H1 (cell line): Measurements from ENCODE around the gene FBXO30. TPM values are rescaled to one million over a fixed set of nuclear protein-coding genes. Genes with fewer than 3 reads are reported as not detected.

ENCODE experiments used
- CTCF ChIA-PET: fragments of 300-600 bp; sonication (Branson Sonifier 250); formaldehyde crosslinking; loops from one replicate; lab custom pipeline; 2021; ENCODE audit not compliant: partially characterized antibody; lab: Charles Lee
- POLR2A ChIA-PET: fragments of 300-600 bp; sonication (Branson Sonifier 250); formaldehyde crosslinking; loops from one replicate; lab custom pipeline; 2021; ENCODE audit warnings: inconsistent platforms; ENCODE audit not compliant: partially characterized antibody; lab: Charles Lee
- DNase-seq, 2 experiments: peaks; one replicate each; pipeline versions ENCODE4 v3.0.0 to v3.0.0-alpha.2; 2010 to 2022; ENCODE audit warnings: low spot score in 2 of 2, low read depth in 1 of 2, mixed read lengths in 1 of 2
- FAIRE-seq: peaks from 2 replicates; lab custom pipeline; 2011; peaks lifted over from hg19 to GRCh38; lab: Jason Lieb, UNC
- H2AFZ ChIP-seq: 2 replicates; pipeline ENCODE4 v1.8.1; 2012; ENCODE audit warnings: low read length, inconsistent platforms
- H2AK5ac ChIP-seq: 2 replicates; pipeline ENCODE4 v1.6.1; 2013; ENCODE audit warnings: low read depth, low read length
- H2BK120ac ChIP-seq: replicated peaks from 2 replicates; pipeline ENCODE3; 2013; ENCODE audit warnings: low read depth, low read length, inconsistent platforms
- H2BK12ac ChIP-seq: 2 replicates; pipeline ENCODE4 v1.6.1; 2013; ENCODE audit warnings: low read depth, low read length
- H2BK15ac ChIP-seq: 2 replicates; pipeline ENCODE4 v1.6.1; 2013; ENCODE audit warnings: low read length
- H2BK20ac ChIP-seq: 2 replicates; pipeline ENCODE4 v1.6.1; 2013; ENCODE audit warnings: low read length
- H2BK5ac ChIP-seq: 2 replicates; pipeline ENCODE4 v1.6.1; 2013; ENCODE audit warnings: low read depth, low read length
- H3K14ac ChIP-seq: 2 replicates; pipeline ENCODE4 v1.6.1; 2013; ENCODE audit warnings: inconsistent platforms; ENCODE audit not compliant: insufficient read length
- H3K18ac ChIP-seq: 2 replicates; pipeline ENCODE4 v1.6.1; 2013; ENCODE audit warnings: low read length; ENCODE audit errors: extremely low read depth
- H3K23ac ChIP-seq: 2 replicates; pipeline ENCODE4 v1.6.1; 2013; ENCODE audit warnings: inconsistent platforms; ENCODE audit not compliant: insufficient read length
- H3K23me2 ChIP-seq: 2 replicates; pipeline ENCODE4 v1.6.1; 2013; ENCODE audit warnings: low read depth, low read length
- H3K27ac ChIP-seq: 2 replicates; pipeline ENCODE4 v1.6.1; 2011; ENCODE audit warnings: low read depth, low read length, inconsistent platforms
- H3K27me3 ChIP-seq, 4 experiments: replicated peaks in 1 of 4; 1 replicate in 1 of 4; 2 replicates in 3 of 4; pipeline versions ENCODE4 v1.6.1 to v1.8.1; 2011 to 2013; ENCODE audit warnings: low read length in 3 of 4, mild to moderate bottlenecking in 3 of 4, inconsistent platforms in 2 of 4, mixed read lengths in 2 of 4, moderate library complexity in 1 of 4; ENCODE audit not compliant: control insufficient read depth in 3 of 4, insufficient read depth in 3 of 4; ENCODE audit errors: extremely low read depth in 1 of 4
- H3K36me3 ChIP-seq, 4 experiments: 2 replicates each; pipeline versions ENCODE4 v1.6.1 to v1.8.1; 2011 to 2013; ENCODE audit warnings: mild to moderate bottlenecking in 4 of 4, low read length in 3 of 4, moderate library complexity in 2 of 4, control low read depth in 1 of 4, inconsistent platforms in 1 of 4; ENCODE audit not compliant: insufficient read depth in 4 of 4, control insufficient read depth in 2 of 4
- H3K4ac ChIP-seq: replicated peaks from 2 replicates; pipeline ENCODE3; 2013; ENCODE audit warnings: low read length, low read depth, mixed read lengths, inconsistent platforms; ENCODE audit not compliant: insufficient read length
- H3K4me1 ChIP-seq, 4 experiments: replicated peaks in 1 of 4; 1 replicate in 1 of 4; 2 replicates in 3 of 4; pipeline versions ENCODE4 v1.6.1 to v1.8.1; 2011 to 2013; ENCODE audit warnings: low read length in 3 of 4, inconsistent platforms in 2 of 4, mixed read lengths in 1 of 4; ENCODE audit not compliant: insufficient read depth in 4 of 4, control insufficient read depth in 3 of 4
- H3K4me2 ChIP-seq, 2 experiments: 2 replicates each; pipeline versions ENCODE4 v1.6.1 to v1.8.1; 2011 to 2013; ENCODE audit warnings: low read depth in 2 of 2, low read length in 2 of 2, control low read depth in 1 of 2, inconsistent platforms in 1 of 2, mild to moderate bottlenecking in 1 of 2; ENCODE audit not compliant: insufficient read depth in 1 of 2
- H3K4me3 ChIP-seq, 4 experiments: fragments of 200-600, 300-600 bp in 1 of 4; sonication (generic), shearing (Covaris generic), sonication (Bioruptor Twin) in 1 of 4; 2 replicates each; pipeline versions ENCODE4 v1.5.1 to v1.8.1; 2011 to 2016; ENCODE audit warnings: low read length in 4 of 4, low read depth in 3 of 4, control low read depth in 2 of 4, inconsistent platforms in 2 of 4, mild to moderate bottlenecking in 2 of 4, mixed read lengths in 1 of 4, moderate library complexity in 1 of 4; ENCODE audit not compliant: insufficient read depth in 2 of 4; ENCODE audit errors: extremely low read depth in 1 of 4
- H3K56ac ChIP-seq: replicated peaks from 2 replicates; pipeline ENCODE3; 2013; ENCODE audit warnings: low read depth, mild to moderate bottlenecking, mixed read lengths, low read length, inconsistent platforms; ENCODE audit not compliant: insufficient read length
- H3K79me1 ChIP-seq: 2 replicates; pipeline ENCODE4 v1.6.1; 2013; ENCODE audit warnings: low read depth, low read length, control low read depth
- H3K79me2 ChIP-seq, 2 experiments: 2 replicates each; pipeline versions ENCODE4 v1.6.1 to v1.8.1; 2012 to 2013; ENCODE audit warnings: low read length in 2 of 2, mild to moderate bottlenecking in 2 of 2, inconsistent platforms in 1 of 2; ENCODE audit not compliant: insufficient read depth in 2 of 2, control insufficient read depth in 1 of 2
- H3K9ac ChIP-seq, 4 experiments: replicated peaks in 1 of 4; 1 replicate in 1 of 4; 2 replicates in 3 of 4; pipeline versions ENCODE4 v1.6.1 to v1.8.1; 2011 to 2013; ENCODE audit warnings: low read depth in 3 of 4, low read length in 3 of 4, control low read depth in 2 of 4, mild to moderate bottlenecking in 2 of 4, moderate library complexity in 2 of 4, inconsistent platforms in 1 of 4; ENCODE audit errors: extremely low read depth in 1 of 4
- H3K9me3 ChIP-seq, 2 experiments: 2 replicates each; pipeline versions ENCODE4 v1.6.1 to v1.8.1; 2012 to 2013; ENCODE audit warnings: mild to moderate bottlenecking in 2 of 2, moderate library complexity in 2 of 2, control low read depth in 1 of 2, inconsistent platforms in 1 of 2, low read depth in 1 of 2, low read length in 1 of 2, mixed read lengths in 1 of 2; ENCODE audit not compliant: insufficient read depth in 2 of 2
- H4K20me1 ChIP-seq, 2 experiments: replicated peaks in 1 of 2; 2 replicates each; pipeline versions ENCODE3 to v1.8.1; 2011 to 2013; ENCODE audit warnings: inconsistent platforms in 2 of 2, low read length in 2 of 2, mild to moderate bottlenecking in 1 of 2; ENCODE audit not compliant: insufficient read depth in 2 of 2, control insufficient read depth in 1 of 2
- H4K5ac ChIP-seq: 2 replicates; pipeline ENCODE4 v1.6.1; 2013; ENCODE audit warnings: low read length, low read depth, mixed read lengths, inconsistent platforms; ENCODE audit not compliant: insufficient read length
- H4K8ac ChIP-seq: 2 replicates; pipeline ENCODE4 v1.8.0; 2013; ENCODE audit warnings: mild to moderate bottlenecking, moderate library complexity, low read length, inconsistent platforms; ENCODE audit not compliant: insufficient read depth; ENCODE audit errors: extremely low read depth
- H4K91ac ChIP-seq: replicated peaks from 2 replicates; pipeline ENCODE3; 2013; ENCODE audit warnings: low read length, mixed read lengths, inconsistent platforms; ENCODE audit not compliant: insufficient read length
- CTCF ChIP-seq, 3 experiments: IDR thresholded peaks; 1 replicate in 2 of 3; 2 replicates in 1 of 3; pipeline versions ENCODE4 v1.5.1 to v1.6.1; 2011; ENCODE audit warnings: low read length in 3 of 3, mild to moderate bottlenecking in 3 of 3, inconsistent platforms in 2 of 3, low read depth in 1 of 3, moderate library complexity in 1 of 3; ENCODE audit not compliant: insufficient read depth in 1 of 3; ENCODE audit errors: control extremely low read depth in 1 of 3
- FOSL1 ChIP-seq: IDR thresholded peaks from 2 replicates; pipeline ENCODE4 v1.6.1; 2011; ENCODE audit warnings: mild to moderate bottlenecking, low read depth, low read length, moderate library complexity; ENCODE audit not compliant: insufficient read depth
- GABPA ChIP-seq: IDR thresholded peaks from 2 replicates; pipeline ENCODE4 v1.6.1; 2011; ENCODE audit warnings: mild to moderate bottlenecking, low read length, moderate library complexity, borderline replicate concordance; ENCODE audit not compliant: insufficient read depth
- RBBP5 ChIP-seq: IDR thresholded peaks from 2 replicates; pipeline ENCODE4 v1.7.1; 2012; ENCODE audit warnings: low read depth, mild to moderate bottlenecking, inconsistent platforms, low read length, moderate library complexity, borderline replicate concordance
- SIRT6 ChIP-seq: IDR thresholded peaks from one replicate; pipeline ENCODE4 v1.7.1; 2012; ENCODE audit warnings: low read length, inconsistent platforms
- YY1 ChIP-seq: IDR thresholded peaks from 2 replicates; pipeline ENCODE4 v1.6.1; 2011; ENCODE audit warnings: low read depth, mild to moderate bottlenecking, low read length
- ZNF274 ChIP-seq: IDR thresholded peaks from 2 replicates; pipeline ENCODE4 v1.7.0; 2012; ENCODE audit warnings: low read length, borderline replicate concordance; ENCODE audit errors: extremely low read depth
- WGBS, 2 experiments: shearing (Covaris generic) in 1 of 2; methylation state at CpG; one replicate each; pipeline versions ENCODE4 v1.1.6 to v1.1.7; 2013 to 2015; ENCODE audit warnings: low lambda C conversion rate in 2 of 2, mixed read lengths in 2 of 2, inconsistent platforms in 1 of 2, low coverage in 1 of 2, missing lambda C conversion rate in 1 of 2; ENCODE audit not compliant: insufficient replicate concordance in 2 of 2, insufficient coverage in 1 of 2, insufficient read length in 1 of 2; ENCODE audit errors: extremely low coverage in 1 of 2, missing lambda C conversion rate in 1 of 2; 5-methylcytosine and 5-hydroxymethylcytosine counted together
- polyA plus RNA-seq, 7 experiments: library from polyadenylated mRNA; depleted of rRNA in 3 of 7; stranded (reverse) in 5 of 7; unstranded in 2 of 7; fragments of >200 nt in 5 of 7; fragments of 200-250 nt in 2 of 7; gene quantifications; 1 replicate in 5 of 7; 2 replicates in 1 of 7; 4 replicates in 1 of 7; pipeline versions ENCODE4 v1.2.1 to v1.2.3, GENCODE V29; 2011 to 2013; ENCODE audit warnings: missing spikeins in 2 of 7, mixed read lengths in 2 of 7
- total RNA-seq: library from RNA; stranded (reverse); fragmentation: NEBNext Ultra II Directional; extraction: Animal tissue kit (Norgen Biotek cat#: 25700); gene quantifications from 2 replicates; pipeline ENCODE4 v1.2.1, GENCODE V29; 2021

Gene FBXO30
- total and polyA plus RNA-seq, 2 of the 8 experiments (the other 6 are each of a cell fraction or from before 2014, with no cell fraction given): 3.9 to 18.3 TPM

DNA sequence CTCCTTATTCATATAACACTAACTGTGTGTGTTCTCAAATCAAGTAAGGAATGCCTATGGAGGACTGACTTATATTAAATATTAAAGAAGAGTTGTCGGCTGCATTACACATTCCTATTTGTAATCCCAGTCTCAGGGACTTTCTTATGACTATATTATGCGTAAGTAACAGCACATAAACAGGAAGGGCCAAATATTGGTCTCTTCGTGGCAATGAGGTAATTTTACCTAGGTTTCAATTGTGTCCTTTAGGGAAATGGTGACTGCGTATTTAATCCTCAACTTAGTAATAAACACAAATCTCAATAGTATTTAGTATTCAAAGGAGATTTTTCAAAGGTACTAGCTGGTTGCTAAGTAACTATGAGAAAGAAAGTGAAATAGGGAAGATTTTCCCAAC is 56.5 kb downstream of the FBXO30 start:
- Histone ChIP-seq H3K56ac (no peak overlapping the region), H2BK15ac (no peak overlapping the region), H3K23ac (no peak overlapping the region), H2BK20ac (no peak overlapping the region), H4K20me1 (no peaks in the 10 kb centered on the region), H3K18ac (no peak overlapping the region), H3K79me1 (no peaks in the 10 kb centered on the region), H2BK5ac (no peak overlapping the region), H3K4me3 (no peak overlapping the region), H3K36me3 (no peaks in the 10 kb centered on the region), H3K4ac (no peak overlapping the region), H3K9ac (no peak overlapping the region), H3K4me1 (no peaks in the 10 kb centered on the region), H4K8ac (no peak overlapping the region), H2BK12ac (no peak overlapping the region), H2AFZ (no peak overlapping the region), H4K5ac (no peak overlapping the region), H3K14ac (no peak overlapping the region), H3K79me2 (no peaks in the 10 kb centered on the region), H3K27ac (no peak overlapping the region), H2AK5ac (no peak overlapping the region), H3K27me3 (no peaks in the 10 kb centered on the region), H3K23me2 (no peaks in the 10 kb centered on the region), H2BK120ac (no peak overlapping the region), H4K91ac (no peak overlapping the region), H3K9me3 (no peaks in the 10 kb centered on the region), H3K4me2 (no peak overlapping the region)
- DNase-seq: no peak
- TF ChIP-seq RBBP5 (no peak), YY1 (no peak), SIRT6 (no peak), FOSL1 (no peak), GABPA (no peak), ZNF274 (no peak), CTCF (IDR thresholded peaks at IDR 0.05; ENCODE audit: control extremely low read depth in 1 of 3, insufficient read depth in 1 of 3, low read depth in 1 of 3, low read length in 3 of 3) (no peak)
- 90% methylated on average over 4 of the region's 4 CpGs; no CpG with 5 or more reads in 1 of the 2 experiments for WGBS, 2 experiments
- CTCF ChIA-PET: no interaction called here
- POLR2A ChIA-PET: no interaction called here
- no peak for FAIRE-seq
